HG03159 (cell line): Measurements from ENCODE around the gene MANF.
A peak's percentile ranks its signal among the peaks of the same experiment; 100 is the strongest.
"Not testable (repeated sequence)": the region's sequence is repeated elsewhere in the genome, so short reads cannot be mapped to it uniquely, and the experiment has no call there.

ENCODE experiments used
- ATAC-seq: cut with Tn5 transposase; IDR thresholded peaks from one replicate; pipeline ENCODE4 v1.9.1; 2021; ENCODE audit warnings: mild to moderate bottlenecking, moderate library complexity; ENCODE audit not compliant: unreplicated experiment

MANF gene

DNA sequence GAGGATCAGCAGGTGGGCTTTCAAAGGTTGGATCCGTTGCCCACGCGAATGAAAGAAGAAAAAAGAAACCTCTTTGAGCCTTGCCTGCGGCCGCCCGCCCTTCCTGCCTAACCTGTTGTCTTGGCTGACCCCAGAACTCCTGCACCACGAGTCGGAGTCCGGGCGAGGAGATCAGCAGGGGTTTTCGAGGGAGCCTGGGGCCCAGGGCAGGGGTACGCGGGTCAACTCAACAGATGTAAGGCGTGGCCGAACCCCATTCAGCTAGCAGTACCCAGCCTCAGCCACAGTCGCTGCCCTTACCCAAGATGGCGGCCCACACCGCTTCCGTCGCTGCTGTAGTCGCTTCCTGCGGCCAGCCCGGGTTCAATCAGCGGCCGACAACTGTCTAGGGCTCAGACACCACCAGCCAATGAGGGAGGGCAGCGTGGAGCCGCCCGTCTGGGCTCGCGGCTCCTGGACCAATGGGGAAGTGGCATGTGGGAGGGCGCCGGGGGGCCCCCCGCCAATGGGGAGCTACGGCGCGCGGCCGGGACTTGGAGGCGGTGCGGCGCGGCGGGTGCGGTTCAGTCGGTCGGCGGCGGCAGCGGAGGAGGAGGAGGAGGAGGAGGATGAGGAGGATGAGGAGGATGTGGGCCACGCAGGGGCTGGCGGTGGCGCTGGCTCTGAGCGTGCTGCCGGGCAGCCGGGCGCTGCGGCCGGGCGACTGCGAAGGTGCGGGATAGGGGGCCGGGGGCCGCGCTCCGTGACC is at the start of gene MANF:
Gene MANF (plus strand): TSS at position 566 of the 748 bp plus-strand sequence. CDS start 52 bp downstream, at position 618.
- ATAC-seq, result peak; percentile 94

DNA sequence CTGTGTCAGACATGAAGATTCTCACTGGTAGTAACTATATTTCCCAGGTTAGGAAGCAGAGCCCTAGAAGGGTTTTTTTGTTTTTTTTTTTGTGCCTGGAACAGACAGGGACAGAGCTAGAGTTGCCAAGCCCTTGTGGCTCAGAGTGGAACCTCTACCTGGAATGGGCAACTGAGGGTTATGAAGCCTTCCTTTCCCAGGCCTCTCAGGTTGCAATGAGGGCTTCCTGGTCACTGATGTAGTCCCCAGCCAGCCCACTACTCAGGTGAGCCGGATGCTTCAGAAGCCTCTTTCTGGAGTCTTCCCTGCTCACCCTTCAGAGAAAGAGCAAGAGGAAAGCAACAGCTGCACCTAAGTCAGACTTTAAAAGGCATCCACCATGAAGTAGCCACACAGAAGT is 48.8 kb upstream of the MANF start:
- no peak for ATAC-seq

DNA sequence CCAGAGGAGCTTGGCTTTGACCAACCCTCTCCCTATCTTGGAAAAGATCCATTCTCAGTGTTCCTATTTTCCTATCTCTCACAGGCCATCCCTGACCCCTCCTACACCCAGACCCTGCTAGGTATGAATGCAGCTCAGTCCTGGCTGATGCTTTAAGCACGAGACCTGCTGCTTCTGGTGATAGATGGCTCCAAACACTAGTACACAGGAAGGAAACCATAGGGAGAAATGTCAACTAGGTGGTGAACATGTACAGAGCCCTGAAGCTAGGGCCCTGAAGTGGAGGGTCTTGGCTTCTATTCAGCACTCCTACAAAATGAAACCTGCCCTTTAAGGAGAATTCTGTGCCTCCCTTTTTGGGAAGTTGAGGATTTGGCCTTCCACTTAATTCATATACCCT is 47.4 kb upstream of the MANF start:
- no peak for ATAC-seq

DNA sequence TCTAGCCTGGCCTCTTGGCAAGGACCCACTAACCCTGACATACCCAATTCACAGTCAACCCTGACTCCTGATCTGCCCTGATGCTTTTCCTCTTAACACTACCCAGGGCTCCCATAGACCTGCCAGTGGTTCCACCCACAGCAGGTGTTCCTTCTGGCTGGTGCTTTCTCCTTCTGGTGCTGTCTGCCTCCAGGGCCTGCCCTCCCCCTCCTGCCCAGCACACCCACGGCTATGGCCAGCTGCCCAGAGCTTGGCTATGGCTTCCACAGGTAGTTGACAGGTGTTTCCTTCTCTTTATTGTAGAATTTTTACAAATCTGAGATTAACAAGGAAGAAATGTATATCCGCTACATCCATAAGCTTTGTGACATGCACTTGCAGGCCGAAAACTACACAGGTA is 46.5 kb upstream of the MANF start:
- no peak for ATAC-seq

DNA sequence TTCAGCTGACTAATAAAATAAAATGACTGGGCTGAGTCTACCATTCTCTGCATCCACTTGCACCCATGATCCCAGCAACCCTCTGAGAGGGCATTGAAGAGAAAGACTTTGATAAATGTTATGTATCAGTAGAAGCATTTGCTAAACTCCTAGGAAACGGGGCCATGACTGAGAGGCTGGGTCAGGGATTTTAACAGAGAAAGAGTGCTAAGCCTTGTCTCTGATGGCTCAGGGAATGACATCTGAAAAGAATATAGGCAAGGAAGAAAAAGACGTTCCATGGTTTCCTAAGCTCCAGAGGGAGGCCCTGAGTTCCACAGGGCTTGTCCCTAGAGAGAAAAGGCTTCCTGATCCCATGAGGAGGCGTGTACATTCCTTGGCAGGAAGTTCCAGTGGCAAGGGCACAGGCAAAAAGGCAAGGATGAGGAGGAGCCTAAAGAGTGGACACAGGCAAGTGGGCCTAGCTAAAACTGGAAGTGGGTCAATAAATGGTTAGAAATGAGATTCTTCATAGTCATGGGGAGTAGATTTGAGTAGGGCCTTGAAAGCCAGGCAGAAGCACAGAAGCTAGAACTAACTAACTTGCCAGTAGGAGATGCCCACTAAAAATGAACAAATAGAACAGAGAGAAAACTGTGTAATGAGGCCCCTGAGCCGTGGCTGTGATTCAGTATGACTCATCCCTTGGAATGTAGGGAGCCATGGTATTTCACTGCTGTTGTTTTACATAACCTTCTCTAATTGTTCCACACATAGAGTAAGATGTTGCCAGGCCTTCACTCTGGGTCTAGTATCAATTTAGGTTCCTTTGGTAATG is 44.9 kb upstream of the MANF start:
- no peak for ATAC-seq

DNA sequence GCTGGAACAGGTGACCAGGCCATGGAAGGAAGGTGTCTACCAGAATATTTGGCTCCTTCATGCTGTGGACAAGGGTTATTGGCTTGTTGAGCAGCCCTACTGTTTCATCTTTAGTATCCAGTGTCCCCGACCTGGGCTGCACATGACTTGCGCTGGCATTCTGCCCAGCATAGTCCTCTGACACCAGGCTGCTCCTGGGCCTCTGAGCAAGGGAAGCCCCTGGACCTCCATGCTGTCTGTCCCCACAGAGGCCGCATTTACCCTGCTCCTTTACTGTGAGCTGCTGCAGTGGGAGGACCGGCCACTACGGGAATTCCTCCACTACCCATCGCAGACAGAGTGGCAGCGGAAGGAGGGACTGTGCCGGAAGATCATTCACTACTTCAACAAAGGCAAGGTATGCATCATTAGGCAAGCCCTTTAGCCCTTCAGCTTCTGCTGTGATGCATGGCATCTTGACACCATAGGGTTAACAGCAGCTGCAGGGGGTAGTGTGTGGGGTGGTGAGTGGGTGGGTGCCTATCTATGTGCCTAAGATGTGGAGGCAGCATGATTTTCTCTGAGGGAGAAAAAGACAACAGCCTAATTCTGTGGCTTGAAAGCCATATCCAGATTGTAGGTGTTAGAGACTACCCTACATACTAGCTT is 44.0 kb upstream of the MANF start:
- ATAC-seq, result no peak

DNA sequence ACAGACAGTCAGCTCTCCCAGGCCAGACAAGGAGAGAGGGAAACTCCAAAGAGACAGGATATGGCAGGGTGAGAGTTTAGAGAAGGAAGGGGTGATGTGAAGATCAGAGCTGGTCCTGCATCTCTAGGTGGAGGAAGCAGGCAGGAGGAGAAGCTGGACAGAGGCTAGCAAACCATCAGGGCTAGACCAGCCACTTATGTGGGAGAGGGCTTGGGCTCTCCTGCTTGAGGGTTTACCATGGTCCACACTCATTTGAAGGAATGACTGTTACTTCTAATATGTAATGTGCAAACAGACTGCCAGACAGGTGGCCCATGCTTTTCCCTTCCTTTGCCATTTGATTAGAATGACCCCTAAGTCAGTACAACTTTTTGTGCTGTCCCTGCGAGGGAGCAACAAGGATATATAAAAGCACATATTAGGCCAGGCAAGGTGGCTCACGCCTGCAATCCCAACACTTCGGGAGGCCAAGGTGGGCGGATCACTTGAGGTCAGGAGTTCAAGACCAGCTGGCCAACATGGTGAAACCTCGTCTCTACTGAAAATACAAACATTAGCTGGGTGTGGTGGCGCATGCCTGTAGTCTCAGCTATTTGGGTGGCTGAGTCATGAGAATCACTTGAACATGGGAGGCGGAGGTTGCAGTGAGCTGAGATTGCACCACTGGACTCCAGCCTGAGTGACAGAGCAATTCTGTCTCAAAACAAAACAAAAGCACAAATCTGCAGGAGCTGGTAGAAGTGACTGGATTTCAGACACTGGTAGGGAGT is 41.0 kb upstream of the MANF start:
- ATAC-seq, result no peak

DNA sequence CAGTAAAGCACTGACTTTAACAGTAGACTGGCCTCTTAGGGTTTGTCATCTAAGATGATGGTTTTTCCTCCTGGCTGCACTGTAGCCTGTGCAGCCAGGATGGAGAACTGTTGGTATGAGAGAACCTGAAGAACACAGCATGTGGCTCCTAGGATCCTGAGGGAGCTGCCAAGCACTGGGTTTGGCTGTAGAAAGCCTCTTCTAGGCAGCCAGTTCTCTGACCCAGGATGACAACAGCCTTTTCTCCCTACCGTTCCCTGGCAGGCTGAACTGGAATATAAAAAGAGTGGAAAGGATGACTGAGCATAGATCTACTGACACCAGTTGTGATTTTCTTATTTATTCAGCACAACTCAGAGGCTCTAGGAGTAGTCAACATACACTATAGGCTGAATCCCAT is 34.3 kb upstream of the MANF start:
- no peak for ATAC-seq

DNA sequence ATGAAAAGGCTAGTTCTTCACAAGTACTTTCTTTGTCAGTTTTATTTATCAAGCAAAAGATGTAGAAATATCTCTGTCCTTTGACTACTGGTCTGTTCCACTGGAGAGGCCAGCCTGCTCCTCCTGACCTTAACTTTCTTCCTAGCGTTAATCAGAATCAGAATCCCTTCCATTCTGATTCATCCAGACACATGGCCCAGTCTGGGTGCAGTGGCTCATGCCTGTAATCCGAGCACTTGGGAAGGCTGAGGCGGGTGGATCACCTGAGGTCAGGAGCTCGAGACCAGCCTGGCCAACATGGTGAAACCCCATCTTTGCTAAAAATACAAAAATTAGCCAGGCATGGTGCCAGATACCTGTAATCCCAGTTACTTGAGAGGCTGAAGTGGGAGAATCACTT is 32.0 kb upstream of the MANF start:
- no peak for ATAC-seq

DNA sequence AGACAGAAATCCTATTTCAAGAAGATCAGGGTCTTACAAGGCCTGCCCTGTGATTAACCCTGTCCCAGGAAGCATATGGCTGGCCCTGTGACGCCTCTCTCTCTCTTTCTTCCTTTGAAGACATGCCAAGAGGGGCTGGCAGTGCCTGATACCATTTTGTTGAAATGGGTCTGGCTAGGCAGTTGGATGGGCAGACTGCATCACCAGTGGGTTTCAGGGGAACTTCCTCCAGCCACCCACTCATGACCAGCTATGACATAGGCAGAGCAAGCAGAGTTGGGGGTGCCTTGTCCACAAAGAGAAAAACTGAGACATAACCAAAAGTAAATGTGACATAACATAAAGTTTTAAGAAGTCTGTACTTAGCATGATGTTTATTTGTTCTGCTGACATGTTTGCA is 31.4 kb upstream of the MANF start:
- ATAC-seq, result no peak

DNA sequence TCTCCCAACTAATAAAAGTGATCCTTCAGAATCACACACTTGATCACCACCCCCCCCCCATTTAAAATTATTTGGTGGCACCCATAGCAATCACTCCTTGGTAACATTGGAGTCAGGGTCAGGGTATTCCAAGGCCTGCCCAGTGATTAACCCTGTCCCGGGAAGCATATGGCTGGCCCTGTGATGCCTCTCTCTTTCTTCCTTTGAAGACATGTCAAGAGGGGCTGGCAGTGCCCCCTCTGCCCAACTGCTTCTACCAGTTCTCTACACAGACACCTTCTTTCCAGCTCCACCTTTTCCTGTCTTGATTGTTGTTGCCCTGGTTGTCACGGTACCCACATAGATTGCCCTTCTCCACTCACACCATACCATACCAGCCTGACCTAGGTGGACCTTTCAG is 30.9 kb upstream of the MANF start:
- ATAC-seq, result no peak

DNA sequence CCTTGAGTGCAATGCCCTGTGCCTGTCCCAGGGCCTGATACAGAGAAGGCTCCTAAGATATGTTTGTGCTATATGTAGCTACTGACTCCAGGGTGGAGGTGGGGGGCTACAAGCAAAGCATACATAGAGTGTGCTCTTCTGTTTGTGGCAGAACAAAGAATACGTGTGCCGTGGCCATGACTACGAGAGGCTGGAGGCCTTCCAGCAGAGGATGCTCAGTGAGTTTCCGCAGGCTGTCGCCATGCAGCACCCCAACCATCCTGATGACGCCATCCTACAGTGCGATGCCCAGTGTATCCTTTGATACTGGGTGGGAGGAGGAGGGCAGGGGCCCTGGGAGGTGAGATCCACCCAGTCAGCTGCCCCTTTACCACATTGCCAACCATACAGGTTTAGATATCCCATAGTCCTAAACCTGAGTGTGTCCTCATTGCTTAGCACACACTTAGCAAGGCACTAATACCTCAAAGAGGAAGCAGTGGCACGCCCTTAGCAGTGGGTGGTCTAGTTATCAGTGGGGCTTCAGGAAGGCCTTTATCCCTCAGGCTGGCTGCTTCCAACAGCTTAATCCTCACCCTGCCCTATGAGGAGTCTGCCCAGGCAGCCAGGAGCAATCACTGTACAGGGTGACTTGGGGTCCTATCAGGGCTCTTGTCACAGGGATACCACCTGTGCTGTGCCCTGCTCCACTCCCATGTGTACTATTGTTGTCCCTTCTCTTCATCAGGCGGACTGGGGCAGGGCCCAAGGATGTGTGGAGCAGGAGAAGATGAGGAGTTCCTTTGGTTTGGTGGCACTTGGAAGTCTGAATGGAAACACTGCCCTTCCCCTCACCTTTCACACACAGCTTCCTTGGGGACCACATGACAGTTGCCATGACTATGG is 30.1 kb upstream of the MANF start:
- no peak for ATAC-seq

DNA sequence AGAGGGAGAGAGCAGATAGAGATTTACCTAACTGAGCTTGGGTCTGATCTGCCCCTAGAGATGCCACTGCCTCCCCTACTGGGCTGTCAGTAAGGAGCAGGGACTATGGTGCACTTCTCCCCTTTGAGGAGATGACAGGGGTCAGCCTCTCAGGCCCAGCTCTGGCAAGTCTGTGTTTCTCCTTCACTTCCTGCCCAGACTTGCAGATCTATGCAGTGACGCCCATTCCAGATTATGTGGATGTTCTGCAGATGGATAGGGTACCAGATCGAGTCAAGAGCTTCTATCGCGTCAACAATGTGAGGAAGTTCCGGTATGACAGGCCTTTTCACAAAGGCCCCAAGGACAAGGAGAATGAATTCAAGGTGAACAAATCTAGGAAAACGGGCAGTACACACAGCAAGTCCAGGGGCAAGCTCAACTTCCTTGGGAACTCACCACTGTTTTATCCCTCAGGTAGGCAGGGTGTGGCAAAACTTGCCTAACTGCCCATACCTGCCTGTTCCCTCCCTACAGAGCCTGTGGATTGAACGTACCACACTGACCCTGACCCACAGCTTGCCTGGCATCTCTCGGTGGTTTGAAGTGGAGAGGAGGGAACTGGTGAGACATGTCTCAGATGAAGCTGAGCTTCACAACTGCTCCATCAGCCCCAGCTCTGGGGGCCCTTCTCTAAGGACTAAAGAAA is 29.1 kb upstream of the MANF start:
- ATAC-seq, result no peak

DNA sequence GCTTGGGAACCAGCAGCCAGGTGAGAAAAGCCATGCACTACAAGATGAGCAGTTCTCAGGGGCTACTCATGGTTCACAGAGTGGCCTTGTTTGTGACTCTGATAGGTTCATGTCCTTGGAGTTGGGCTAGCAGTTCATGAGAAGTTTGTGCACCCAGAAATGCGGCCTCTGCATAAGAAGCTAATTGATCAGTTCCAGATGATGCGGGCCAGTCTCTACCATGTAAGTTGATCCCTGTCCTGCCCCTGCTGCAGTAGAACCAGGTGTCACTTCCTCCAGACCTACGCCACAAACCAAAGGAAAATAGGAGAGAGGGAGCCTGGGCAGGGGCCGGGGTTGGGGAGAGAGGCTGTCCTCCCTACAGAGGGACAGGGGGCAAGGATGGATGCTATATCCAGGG is 27.2 kb upstream of the MANF start:
- no peak for ATAC-seq

DNA sequence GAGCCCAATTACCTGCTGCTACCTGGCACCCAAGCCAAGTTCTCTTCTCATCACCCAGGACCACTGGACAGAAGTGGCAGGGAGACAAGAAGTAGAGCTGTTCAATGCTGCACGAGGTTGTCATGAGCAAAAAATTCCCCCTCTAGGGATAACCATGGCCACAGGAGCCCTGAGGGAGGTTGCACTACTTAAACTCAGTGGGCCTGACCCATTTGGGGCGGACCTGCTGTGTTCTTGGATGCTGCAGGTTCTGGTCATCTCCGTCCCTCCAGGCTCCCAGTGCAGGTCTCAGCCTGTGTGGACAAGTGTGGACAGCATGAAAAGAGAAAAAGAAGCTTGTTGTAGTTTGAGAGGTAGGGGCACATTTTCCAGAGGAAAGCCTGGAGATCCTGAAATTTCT is 26.1 kb upstream of the MANF start:
- ATAC-seq, result no peak

DNA sequence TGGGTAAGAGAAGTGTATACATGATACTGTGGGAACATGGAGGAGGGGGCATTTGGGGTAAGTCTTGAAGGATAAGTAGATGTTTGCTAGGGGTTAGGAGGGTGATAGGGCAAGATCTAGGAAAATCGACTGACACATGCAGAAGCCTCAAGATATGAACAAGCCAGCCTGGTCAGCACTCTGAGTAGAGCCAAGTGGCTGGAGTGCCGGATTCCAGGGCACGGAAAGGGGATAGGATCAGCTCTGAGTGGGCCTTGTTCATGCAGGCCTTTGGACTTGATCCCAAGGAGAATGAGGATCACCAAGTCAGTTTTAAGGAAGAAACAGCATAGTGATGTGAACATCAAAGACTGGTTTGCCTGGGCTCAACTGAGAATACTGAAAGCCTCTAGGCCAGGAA is 24.3 kb upstream of the MANF start:
- no peak for ATAC-seq

DNA sequence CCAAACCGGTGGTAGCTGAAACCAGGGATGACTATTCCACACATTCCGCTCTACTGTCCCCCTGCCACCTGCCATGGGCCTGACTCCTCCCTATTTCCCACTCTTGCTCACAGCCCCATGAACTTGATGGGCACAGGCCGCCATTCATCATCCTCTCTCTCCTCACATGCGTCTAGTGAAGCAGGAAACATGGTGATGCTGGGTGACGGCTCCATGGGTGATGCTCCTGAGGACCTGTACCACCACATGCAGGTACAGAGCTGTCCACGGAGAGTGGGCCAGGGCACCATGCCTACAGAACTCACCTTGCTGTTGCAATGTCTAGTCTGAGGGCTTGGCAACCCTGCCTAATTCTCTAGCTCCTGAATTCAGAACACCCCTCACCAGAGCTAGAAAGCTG is 23.3 kb upstream of the MANF start:
- ATAC-seq, result no peak

DNA sequence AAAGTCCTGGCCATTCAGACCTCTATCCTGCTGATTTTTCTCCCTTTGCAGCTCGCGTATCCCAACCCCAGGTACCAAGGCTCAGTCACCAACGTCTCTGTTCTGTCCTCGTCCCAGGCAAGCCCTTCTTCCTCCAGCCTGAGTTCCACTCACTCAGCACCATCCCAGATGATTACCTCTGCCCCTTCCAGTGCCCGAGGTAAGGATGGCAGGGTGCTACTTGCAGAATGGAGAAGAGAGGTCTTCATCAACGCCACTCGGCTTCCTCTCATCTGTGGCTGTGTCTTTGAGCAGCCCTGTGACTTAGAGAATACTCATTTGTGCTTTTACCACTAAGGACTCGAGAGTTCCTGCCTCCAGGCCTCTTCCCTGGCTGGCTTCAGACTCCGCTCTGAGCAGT is 22.6 kb upstream of the MANF start:
- ATAC-seq, result no peak

DNA sequence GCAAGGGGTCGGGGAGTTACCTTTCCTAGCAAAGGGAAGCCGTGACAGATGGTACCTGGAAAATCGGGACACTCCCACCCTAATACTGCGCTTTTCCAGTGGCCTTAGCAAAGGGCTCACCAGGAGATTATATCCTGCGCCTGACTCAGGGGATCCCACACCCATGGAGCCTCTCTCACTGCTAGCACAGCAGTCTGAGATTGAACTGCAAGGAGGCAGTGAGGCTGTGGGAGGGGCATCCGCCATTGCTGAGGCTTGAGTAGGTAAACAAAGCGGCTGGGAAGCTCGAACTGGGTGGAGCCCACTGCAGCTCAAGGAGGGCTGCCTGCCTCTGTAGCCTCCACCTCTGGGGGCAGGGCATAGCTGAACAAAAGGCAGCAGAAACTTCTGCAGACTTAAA is 16.8 kb upstream of the MANF start:
- ATAC-seq, result not testable (repeated sequence)
